GM12878 (cell line): Measurements from ENCODE around the gene MPEG1. TPM values are rescaled to one million over a fixed set of nuclear protein-coding genes. Genes with fewer than 3 reads are reported as not detected.
A peak's percentile ranks its signal among the peaks of the same experiment; 100 is the strongest.

Experiments
- ATAC-seq: fragments of 200-7000 bp; cut with Tn5 transposase; 3 replicates; pipeline ENCODE4 v1.9.1; 2020; ENCODE audit warnings: mild to moderate bottlenecking, moderate library complexity
- BruUV-seq: library from RNA; stranded (reverse); fragments of 400-500 nt; replicated peaks from 2 replicates; lab custom pipeline; 2021; lab: Mats Ljungman, UMichigan
- CTCF ChIA-PET: fragments of 300-600 bp; sonication (Branson Sonifier 250); formaldehyde crosslinking; extraction: SDS; loops from one replicate; lab custom pipeline; 2021; ENCODE audit warnings: inconsistent platforms; lab: Yijun Ruan, JAX
- POLR2A ChIA-PET: fragments of 350-600 bp; formaldehyde crosslinking; extraction: SDS; loops from one replicate; lab custom pipeline; 2021; ENCODE audit warnings: inconsistent platforms; lab: Charles Lee
- RAD21 ChIA-PET: fragments of 300-600 bp; sonication (Branson Sonifier 250); formaldehyde crosslinking; loops from one replicate; lab custom pipeline; 2023; ENCODE audit warnings: antibody characterized with exemption; ENCODE audit not compliant: unreplicated experiment; lab: Charles Lee
- SMC1A ChIA-PET: fragments of 300-600 bp; sonication (Branson Sonifier 250); formaldehyde crosslinking; loops from one replicate; lab custom pipeline; 2023; ENCODE audit not compliant: unreplicated experiment, uncharacterized antibody; lab: Charles Lee
- DNase-seq: peaks from one replicate; pipeline ENCODE4 v3.0.0-alpha.2; 2011; ENCODE audit warnings: low read depth, low spot score
- FAIRE-seq: peaks from 3 replicates; lab custom pipeline; 2011; peaks lifted over from hg19 to GRCh38; lab: Jason Lieb, UNC
- H2AFZ ChIP-seq: 2 replicates; pipeline ENCODE4 v1.6.0; 2011; ENCODE audit warnings: low read depth, low read length, control low read depth; ENCODE audit not compliant: control insufficient read depth
- H3K27ac ChIP-seq: 2 replicates; pipeline ENCODE4 v1.5.1; 2011; ENCODE audit warnings: control low read depth; ENCODE audit not compliant: control insufficient read depth, insufficient read depth
- H3K27me3 ChIP-seq, 2 experiments: replicated peaks in 1 of 2; 2 replicates each; pipeline versions ENCODE4 v1.6.0 to v1.6.1; 2011; ENCODE audit warnings: low read length in 1 of 2; ENCODE audit not compliant: control insufficient read depth in 2 of 2, insufficient read depth in 2 of 2
- H3K36me3 ChIP-seq, 2 experiments: 2 replicates each; pipeline ENCODE4 v1.5.1; 2011; ENCODE audit warnings: low read length in 1 of 2; ENCODE audit not compliant: control insufficient read depth in 2 of 2, insufficient read depth in 2 of 2
- H3K4me1 ChIP-seq: 2 replicates; pipeline ENCODE4 v1.6.1; 2011; ENCODE audit warnings: mild to moderate bottlenecking, low read length, moderate library complexity, mixed read lengths; ENCODE audit not compliant: control insufficient read depth, insufficient read depth
- H3K4me2 ChIP-seq: 2 replicates; pipeline ENCODE4 v1.6.0; 2011; ENCODE audit warnings: control low read depth; ENCODE audit not compliant: control insufficient read depth, insufficient read depth
- H3K4me3 ChIP-seq: fragments of 200-600 bp; sonication (generic); 2 replicates; pipeline ENCODE4 v1.5.1; 2016
- H3K79me2 ChIP-seq: 2 replicates; pipeline ENCODE4 v1.6.0; 2011; ENCODE audit warnings: low read length; ENCODE audit not compliant: control insufficient read depth, insufficient read depth
- H3K9ac ChIP-seq: 2 replicates; pipeline ENCODE4 v1.8.0; 2011; ENCODE audit warnings: low read length, control low read depth, mixed read lengths; ENCODE audit not compliant: control insufficient read depth, insufficient read depth
- H3K9me3 ChIP-seq: replicated peaks from 3 replicates; pipeline ENCODE4 v1.5.1; 2011; ENCODE audit warnings: mild to moderate bottlenecking, low read length; ENCODE audit not compliant: control insufficient read depth, insufficient read depth
- H4K20me1 ChIP-seq: 2 replicates; pipeline ENCODE4 v1.6.0; 2011; ENCODE audit not compliant: control insufficient read depth, insufficient read depth
- BMI1 ChIP-seq: fragments of 450-650 bp; IDR thresholded peaks from 2 replicates; pipeline ENCODE4 v1.6.1; 2016; ENCODE audit warnings: mild to moderate bottlenecking, moderate library complexity, borderline replicate concordance
- CREM ChIP-seq: IDR thresholded peaks from 2 replicates; pipeline ENCODE4 v1.6.1; 2014; ENCODE audit warnings: antibody characterized with exemption, low read depth
- FOXM1 ChIP-seq: IDR thresholded peaks from 2 replicates; pipeline ENCODE4 v1.6.1; 2012; ENCODE audit warnings: low read depth, mild to moderate bottlenecking, inconsistent platforms, low read length, moderate library complexity
- KLF5 ChIP-seq: fragments of 450-650 bp; IDR thresholded peaks from 2 replicates; pipeline ENCODE4 v1.6.1; 2014; ENCODE audit warnings: mild to moderate bottlenecking; ENCODE audit not compliant: partially characterized antibody
- NFYB ChIP-seq: IDR thresholded peaks from 2 replicates; pipeline ENCODE4 v1.6.1; 2011; ENCODE audit warnings: low read depth, mild to moderate bottlenecking, low read length, improper control_type of control experiment, moderate library complexity; ENCODE audit not compliant: insufficient read depth
- ZNF274 ChIP-seq: IDR thresholded peaks from one replicate; pipeline ENCODE4 v1.8.0; 2011; ENCODE audit not compliant: insufficient read length, insufficient read depth
- ZNF384 ChIP-seq: IDR thresholded peaks from 2 replicates; pipeline ENCODE4 v1.6.1; 2012; ENCODE audit warnings: low read depth, mild to moderate bottlenecking, low read length, improper control_type of control experiment, borderline replicate concordance
- ZZZ3 ChIP-seq: IDR thresholded peaks from 2 replicates; pipeline ENCODE4 v1.6.1; 2011; ENCODE audit warnings: low read depth; ENCODE audit not compliant: control insufficient read depth, insufficient read length
- WGBS: methylation state at CpG from one replicate; pipeline ENCODE4 v1.1.6; 2016; ENCODE audit warnings: low lambda C conversion rate; ENCODE audit not compliant: insufficient replicate concordance, insufficient coverage; ENCODE audit errors: missing lambda C conversion rate; 5-methylcytosine and 5-hydroxymethylcytosine counted together
- in situ Hi-C: fragments of 300-500 bp; cut with MboI; formaldehyde crosslinking; loops from 9 replicates; pipeline ENCODE4 v1.14.3; 2018; ENCODE audit warnings: mixed read lengths
- intact Hi-C: fragments of 100-400 bp; cut with micrococcal nuclease; formaldehyde crosslinking; loops from one replicate; pipeline ENCODE4 v1.14.2; 2022; ENCODE audit not compliant: unreplicated experiment
- polyA plus RNA-seq, 11 experiments: library from polyadenylated mRNA; depleted of rRNA in 4 of 11; unstranded in 6 of 11; stranded (reverse) in 5 of 11; fragments of >200 nt; fragmentation: Nextera tagmentation in 4 of 11; fragmentation: Illumina TruSeq in 1 of 11; extraction: Ambion mirVana in 4 of 11; extraction: Trizol in 1 of 11; gene quantifications; 1 replicate in 1 of 11; 2 replicates in 10 of 11; pipeline versions ENCODE4 v1.2.1 to v1.2.3, GENCODE V29; 2011 to 2016; ENCODE audit warnings: inconsistent platforms in 2 of 11, missing spikeins in 2 of 11, low read depth in 1 of 11
- total RNA-seq, 4 experiments: library from RNA; depleted of rRNA in 3 of 4; stranded (reverse); fragments of >200 nt in 3 of 4; fragmentation: Illumina TruSeq in 1 of 4; extraction: Trizol in 1 of 4; gene quantifications; 2 replicates each; pipeline versions ENCODE4 v1.2.1 to v1.2.3, GENCODE V29; 2013 to 2021
- TF ChIP-seq, protein P1 (sequence below): fragments of 450-650 bp; IDR thresholded peaks from 2 replicates; pipeline ENCODE4 v1.6.1; 2016; ENCODE audit warnings: mild to moderate bottlenecking
- TF ChIP-seq, protein P2 (sequence below): fragments of 450-650 bp; IDR thresholded peaks from 2 replicates; pipeline ENCODE4 v1.6.1; 2018; ENCODE audit warnings: mild to moderate bottlenecking, low read depth, moderate library complexity; ENCODE audit not compliant: partially characterized antibody

Gene MPEG1
- total and polyA plus RNA-seq, 10 of the 15 experiments (the other 5 are each of a cell fraction or from before 2014, with no cell fraction given) = 1.3 to 15.6 (median 11.7) TPM; not detected in 1

DNA sequence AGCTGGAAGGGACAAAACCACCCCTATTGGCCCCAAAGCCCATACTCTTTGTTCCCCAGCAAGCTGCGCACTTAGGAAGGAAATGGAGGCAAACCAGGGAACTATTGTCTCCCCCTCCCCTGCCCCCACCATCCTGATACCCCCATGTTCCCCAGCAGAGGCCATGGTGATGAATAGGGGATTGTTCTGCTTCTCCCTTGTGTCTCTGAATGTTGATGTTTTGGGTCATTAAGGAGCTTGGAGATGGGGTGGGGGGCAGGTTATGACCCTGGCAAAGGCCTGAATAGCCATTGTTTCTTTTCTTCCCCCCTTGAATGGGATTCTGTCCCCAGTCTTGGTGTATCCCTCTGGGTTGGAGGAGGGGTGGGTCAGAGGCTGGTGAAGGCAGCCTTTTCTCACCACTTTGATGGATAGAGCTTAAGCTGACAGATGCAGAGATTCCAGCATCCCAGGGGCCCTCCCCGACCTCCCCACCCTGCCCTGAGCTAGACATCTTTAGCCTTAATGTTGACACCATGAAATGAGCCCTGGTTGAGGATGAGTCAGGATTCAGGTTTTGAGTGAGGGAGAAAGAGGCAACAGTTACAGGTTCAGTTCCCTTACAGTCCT is 32.5 kb downstream of the MPEG1 start (continued):
- TF ChIP-seq, protein P1, sequence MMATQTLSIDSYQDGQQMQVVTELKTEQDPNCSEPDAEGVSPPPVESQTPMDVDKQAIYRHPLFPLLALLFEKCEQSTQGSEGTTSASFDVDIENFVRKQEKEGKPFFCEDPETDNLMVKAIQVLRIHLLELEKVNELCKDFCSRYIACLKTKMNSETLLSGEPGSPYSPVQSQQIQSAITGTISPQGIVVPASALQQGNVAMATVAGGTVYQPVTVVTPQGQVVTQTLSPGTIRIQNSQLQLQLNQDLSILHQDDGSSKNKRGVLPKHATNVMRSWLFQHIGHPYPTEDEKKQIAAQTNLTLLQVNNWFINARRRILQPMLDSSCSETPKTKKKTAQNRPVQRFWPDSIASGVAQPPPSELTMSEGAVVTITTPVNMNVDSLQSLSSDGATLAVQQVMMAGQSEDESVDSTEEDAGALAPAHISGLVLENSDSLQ = no peak

DNA sequence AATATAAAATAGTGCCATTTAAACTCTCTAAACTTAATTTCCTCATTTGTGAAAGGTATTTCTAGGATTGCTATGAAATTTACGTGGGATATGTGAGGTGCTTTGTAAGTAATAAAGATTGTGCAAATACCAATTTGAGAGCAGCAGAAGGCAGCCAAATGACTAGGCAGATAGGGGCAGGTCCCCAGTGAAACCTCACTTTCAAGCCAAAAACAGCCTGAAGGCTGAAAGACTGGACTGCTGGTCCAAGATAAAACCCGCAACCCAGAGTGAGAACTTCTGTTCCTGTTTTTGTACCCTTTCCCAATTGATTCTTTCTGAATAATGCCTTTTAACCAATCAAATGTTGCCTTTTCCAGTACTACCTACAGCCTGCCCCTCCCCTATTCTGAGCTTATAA is 33.6 kb downstream of the MPEG1 start:
- peaks cover 45% of the 10 kb centered on the region for H3K79me2 ChIP-seq
- CTCF ChIA-PET = interaction anchor here (0.7 to 30.3 kb wide), 4 partner anchors 8 to 19 kb away, joined by 3 to 1180 read pairs (median 8); partner anchors contain the start of genes DTX4 and MPEG1
- H3K9me3 ChIP-seq = peaks cover 16% of the 10 kb centered on the region; the same call in 2 of the 3 replicates
- SMC1A ChIA-PET = interaction anchor here (14.9 kb wide), 1 partner anchor 22 kb away, joined by 155 read pairs; no protein-coding TSS in a partner anchor
- no peak for FAIRE-seq
- H2AFZ ChIP-seq = no peak overlapping the region
- no peak overlapping the region for H3K27ac ChIP-seq
- H3K36me3 ChIP-seq = peaks cover 3 to 9% of the 10 kb centered on the region in 2 experiments; a peak in 2 of 4 replicates
- ATAC-seq = no peak
- WGBS = 95% methylated on average over 2 of the region's 2 CpGs
- no peak overlapping the region for H3K4me2 ChIP-seq
- H3K4me3 ChIP-seq = no peak overlapping the region
- no peak overlapping the region for H3K9ac ChIP-seq
- DNase-seq = no peak
- RAD21 ChIA-PET = interaction anchor here (2.0 kb wide), 1 partner anchor 15 kb away, joined by 5 read pairs; no protein-coding TSS in a partner anchor
- in situ Hi-C loops (loop anchor here (10.0 to 25.0 kb wide), 2 partner anchors 376 to 1583 kb away; partner anchors contain the start of gene MS4A15), intact Hi-C loops (no loop called here)
- H3K4me1 ChIP-seq = peaks cover under 1% of the 10 kb centered on the region
- no peaks in the 10 kb centered on the region for H3K27me3 ChIP-seq
- TF ChIP-seq ZNF274 (no peak), NFYB (no peak), ZNF384 (no peak), BMI1 (no peak), FOXM1 (no peak), ZZZ3 (no peak), KLF5 (peak; percentile 38), CREM (no peak)
- TF ChIP-seq, protein P2, sequence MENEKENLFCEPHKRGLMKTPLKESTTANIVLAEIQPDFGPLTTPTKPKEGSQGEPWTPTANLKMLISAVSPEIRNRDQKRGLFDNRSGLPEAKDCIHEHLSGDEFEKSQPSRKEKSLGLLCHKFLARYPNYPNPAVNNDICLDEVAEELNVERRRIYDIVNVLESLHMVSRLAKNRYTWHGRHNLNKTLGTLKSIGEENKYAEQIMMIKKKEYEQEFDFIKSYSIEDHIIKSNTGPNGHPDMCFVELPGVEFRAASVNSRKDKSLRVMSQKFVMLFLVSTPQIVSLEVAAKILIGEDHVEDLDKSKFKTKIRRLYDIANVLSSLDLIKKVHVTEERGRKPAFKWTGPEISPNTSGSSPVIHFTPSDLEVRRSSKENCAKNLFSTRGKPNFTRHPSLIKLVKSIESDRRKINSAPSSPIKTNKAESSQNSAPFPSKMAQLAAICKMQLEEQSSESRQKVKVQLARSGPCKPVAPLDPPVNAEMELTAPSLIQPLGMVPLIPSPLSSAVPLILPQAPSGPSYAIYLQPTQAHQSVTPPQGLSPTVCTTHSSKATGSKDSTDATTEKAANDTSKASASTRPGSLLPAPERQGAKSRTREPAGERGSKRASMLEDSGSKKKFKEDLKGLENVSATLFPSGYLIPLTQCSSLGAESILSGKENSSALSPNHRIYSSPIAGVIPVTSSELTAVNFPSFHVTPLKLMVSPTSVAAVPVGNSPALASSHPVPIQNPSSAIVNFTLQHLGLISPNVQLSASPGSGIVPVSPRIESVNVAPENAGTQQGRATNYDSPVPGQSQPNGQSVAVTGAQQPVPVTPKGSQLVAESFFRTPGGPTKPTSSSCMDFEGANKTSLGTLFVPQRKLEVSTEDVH = no peak
- no TSS peak for BruUV-seq
- no peaks in the 10 kb centered on the region for H4K20me1 ChIP-seq
- POLR2A ChIA-PET = interaction anchor here (1.2 kb wide), 1 partner anchor 24 kb away, joined by 3 read pairs; no protein-coding TSS in a partner anchor
